ENCODE measurements around the gene CTDSPL. TPM values are rescaled to one million over a fixed set of nuclear protein-coding genes. Genes with fewer than 3 reads are reported as not detected.

CTDSPL gene
- total RNA-seq, 3 donors from 2014 or later (not counting 1 experiment from before 2014, with no cell fraction given) = 0.50 to 3.4 (median 1.8) TPM

DNA sequence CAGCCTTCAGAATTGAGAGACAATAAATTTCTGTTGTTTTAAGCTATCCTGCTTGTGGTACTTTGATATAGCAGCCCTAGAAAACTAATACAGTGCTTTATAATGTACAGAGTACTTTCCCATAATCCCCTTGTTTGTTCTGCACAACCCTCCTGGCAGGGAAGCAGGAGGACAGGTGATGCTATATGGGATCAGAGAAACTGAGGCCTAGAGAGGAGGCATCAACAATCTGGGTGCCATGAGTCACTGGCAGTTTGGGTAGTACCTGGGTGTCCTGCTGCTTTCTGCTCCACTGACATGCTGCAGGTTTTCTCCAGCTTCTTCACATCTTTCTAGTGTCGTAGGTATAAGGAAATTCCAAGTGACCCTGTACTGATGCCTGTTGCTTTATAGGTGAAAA is 55.0 kb downstream of the CTDSPL start:
- DNase-seq = no peak
- TF ChIP-seq, protein P1, sequence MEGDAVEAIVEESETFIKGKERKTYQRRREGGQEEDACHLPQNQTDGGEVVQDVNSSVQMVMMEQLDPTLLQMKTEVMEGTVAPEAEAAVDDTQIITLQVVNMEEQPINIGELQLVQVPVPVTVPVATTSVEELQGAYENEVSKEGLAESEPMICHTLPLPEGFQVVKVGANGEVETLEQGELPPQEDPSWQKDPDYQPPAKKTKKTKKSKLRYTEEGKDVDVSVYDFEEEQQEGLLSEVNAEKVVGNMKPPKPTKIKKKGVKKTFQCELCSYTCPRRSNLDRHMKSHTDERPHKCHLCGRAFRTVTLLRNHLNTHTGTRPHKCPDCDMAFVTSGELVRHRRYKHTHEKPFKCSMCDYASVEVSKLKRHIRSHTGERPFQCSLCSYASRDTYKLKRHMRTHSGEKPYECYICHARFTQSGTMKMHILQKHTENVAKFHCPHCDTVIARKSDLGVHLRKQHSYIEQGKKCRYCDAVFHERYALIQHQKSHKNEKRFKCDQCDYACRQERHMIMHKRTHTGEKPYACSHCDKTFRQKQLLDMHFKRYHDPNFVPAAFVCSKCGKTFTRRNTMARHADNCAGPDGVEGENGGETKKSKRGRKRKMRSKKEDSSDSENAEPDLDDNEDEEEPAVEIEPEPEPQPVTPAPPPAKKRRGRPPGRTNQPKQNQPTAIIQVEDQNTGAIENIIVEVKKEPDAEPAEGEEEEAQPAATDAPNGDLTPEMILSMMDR (IDR thresholded peaks at IDR 0.05) = no peak
- H3K4me3 Mint-ChIP-seq = no peak overlapping the region
- no peak for ATAC-seq
- H3K27ac ChIP-seq (ENCODE audit: low read length) = no peak overlapping the region
- H3K36me3 Mint-ChIP-seq = no peaks in the 10 kb centered on the region
- H3K9me3 Mint-ChIP-seq = no peaks in the 10 kb centered on the region
- intact Hi-C loops (cut with micrococcal nuclease) = no loop called here
- H3K27me3 ChIP-seq (ENCODE audit: control insufficient read depth, insufficient read depth, low read length) = no peaks in the 10 kb centered on the region
- H3K4me1 Mint-ChIP-seq = no peaks in the 10 kb centered on the region
- H3K4me1 ChIP-seq (ENCODE audit: control insufficient read depth, insufficient read depth, low read length) = no peaks in the 10 kb centered on the region
- peaks cover 6 to 30% of the 10 kb centered on the region in 2 donors for H3K27me3 Mint-ChIP-seq (ENCODE audit: low read depth in 2 of 2)
- no peaks in the 10 kb centered on the region for H3K9me3 ChIP-seq (ENCODE audit: control insufficient read depth, insufficient read depth, low read length)
- no peaks in the 10 kb centered on the region for H3K36me3 ChIP-seq (ENCODE audit: control insufficient read depth, insufficient read depth, low read length)
- no peak overlapping the region for H3K4me3 ChIP-seq (ENCODE audit: low read length)
- H3K27ac Mint-ChIP-seq = no peak overlapping the region
- 100% methylated on average over 1 of the region's 1 CpG for WGBS (ENCODE audit: insufficient coverage)

DNA sequence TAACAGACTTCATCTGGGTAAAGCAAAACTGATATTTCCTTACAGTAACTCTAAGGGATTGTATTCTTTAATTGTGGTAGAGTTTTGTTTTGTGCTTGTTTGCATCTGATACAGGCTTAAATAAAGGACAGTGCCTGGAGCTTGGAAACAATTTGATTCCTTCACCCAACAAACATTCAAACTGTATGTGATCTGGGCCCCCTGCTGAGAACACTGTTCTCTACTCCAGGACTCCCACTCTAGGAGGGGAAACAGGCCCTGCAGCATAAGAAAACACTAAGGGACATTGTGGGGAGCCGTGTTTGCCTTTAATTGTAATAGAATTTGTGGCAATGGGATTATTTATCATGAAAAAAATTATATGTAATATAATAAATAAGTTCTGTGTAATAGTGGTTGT is 56.9 kb downstream of the CTDSPL start:
- no peaks in the 10 kb centered on the region for H3K4me1 Mint-ChIP-seq
- no peak overlapping the region for H3K27ac ChIP-seq (ENCODE audit: low read length)
- H3K4me1 ChIP-seq (ENCODE audit: control insufficient read depth, insufficient read depth, low read length) = no peaks in the 10 kb centered on the region
- DNase-seq (no peak), ATAC-seq (no peak)
- no peaks in the 10 kb centered on the region for H3K27me3 ChIP-seq (ENCODE audit: control insufficient read depth, insufficient read depth, low read length)
- H3K27me3 Mint-ChIP-seq (ENCODE audit: low read depth in 2 of 2) = peaks cover 6 to 16% of the 10 kb centered on the region in 2 donors
- no peak overlapping the region for H3K27ac Mint-ChIP-seq
- no peaks in the 10 kb centered on the region for H3K36me3 ChIP-seq (ENCODE audit: control insufficient read depth, insufficient read depth, low read length)
- no peaks in the 10 kb centered on the region for H3K36me3 Mint-ChIP-seq
- TF ChIP-seq, protein P1 (IDR thresholded peaks at IDR 0.05) = no peak
- H3K4me3 Mint-ChIP-seq = no peak overlapping the region
- intact Hi-C loops (cut with micrococcal nuclease) = no loop called here
- no CpG with 5 or more reads among the region's 1 CpG for WGBS (ENCODE audit: insufficient coverage)
- H3K9me3 ChIP-seq (ENCODE audit: control insufficient read depth, insufficient read depth, low read length) = no peaks in the 10 kb centered on the region
- no peaks in the 10 kb centered on the region for H3K9me3 Mint-ChIP-seq
- no peak overlapping the region for H3K4me3 ChIP-seq (ENCODE audit: low read length)

DNA sequence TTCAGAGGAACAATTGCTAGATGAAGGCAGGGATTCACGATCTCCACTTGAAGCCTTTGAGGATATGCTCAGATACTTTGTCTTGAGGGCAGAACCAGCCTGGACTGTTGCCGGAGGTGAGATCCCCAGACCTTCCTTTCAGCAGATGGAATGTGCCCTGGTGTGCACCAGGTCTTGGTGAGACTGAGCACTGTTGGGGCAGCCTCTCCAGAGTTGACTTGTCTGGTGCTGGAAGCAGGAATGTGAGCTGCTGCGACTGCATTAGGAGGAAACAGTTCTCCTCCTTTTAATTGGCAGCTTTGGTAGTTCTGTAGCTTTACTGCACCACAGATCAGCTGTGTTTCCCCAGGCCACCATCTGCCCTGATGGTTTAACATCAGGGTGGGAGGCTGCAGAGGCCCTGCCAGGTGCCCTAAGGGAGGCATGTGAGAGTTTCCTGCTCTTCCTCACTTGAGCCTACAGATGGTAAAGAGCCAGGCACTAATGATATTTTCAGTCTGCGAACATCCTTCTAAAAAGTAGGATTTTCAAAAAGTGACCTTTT is 58.5 kb downstream of the CTDSPL start:
- peaks cover 6 to 7% of the 10 kb centered on the region in 2 donors for H3K27me3 Mint-ChIP-seq (ENCODE audit: low read depth in 2 of 2)
- intact Hi-C loops (cut with micrococcal nuclease) = no loop called here
- DNase-seq (no peak), ATAC-seq (no peak)
- H3K9me3 Mint-ChIP-seq = no peaks in the 10 kb centered on the region
- no peaks in the 10 kb centered on the region for H3K4me1 Mint-ChIP-seq
- Histone ChIP-seq H3K4me3 (ENCODE audit: low read length) (no peak overlapping the region), H3K36me3 (ENCODE audit: control insufficient read depth, insufficient read depth, low read length) (no peaks in the 10 kb centered on the region), H3K27ac (ENCODE audit: low read length) (no peak overlapping the region), H3K27me3 (ENCODE audit: control insufficient read depth, insufficient read depth, low read length) (no peaks in the 10 kb centered on the region), H3K4me1 (ENCODE audit: control insufficient read depth, insufficient read depth, low read length) (no peaks in the 10 kb centered on the region), H3K9me3 (ENCODE audit: control insufficient read depth, insufficient read depth, low read length) (no peaks in the 10 kb centered on the region)
- TF ChIP-seq, protein P1 (IDR thresholded peaks at IDR 0.05) = no peak
- WGBS (ENCODE audit: insufficient coverage) = 76% methylated on average over 4 of the region's 4 CpGs
- no peaks in the 10 kb centered on the region for H3K36me3 Mint-ChIP-seq
- no peak overlapping the region for H3K27ac Mint-ChIP-seq
- no peak overlapping the region for H3K4me3 Mint-ChIP-seq

DNA sequence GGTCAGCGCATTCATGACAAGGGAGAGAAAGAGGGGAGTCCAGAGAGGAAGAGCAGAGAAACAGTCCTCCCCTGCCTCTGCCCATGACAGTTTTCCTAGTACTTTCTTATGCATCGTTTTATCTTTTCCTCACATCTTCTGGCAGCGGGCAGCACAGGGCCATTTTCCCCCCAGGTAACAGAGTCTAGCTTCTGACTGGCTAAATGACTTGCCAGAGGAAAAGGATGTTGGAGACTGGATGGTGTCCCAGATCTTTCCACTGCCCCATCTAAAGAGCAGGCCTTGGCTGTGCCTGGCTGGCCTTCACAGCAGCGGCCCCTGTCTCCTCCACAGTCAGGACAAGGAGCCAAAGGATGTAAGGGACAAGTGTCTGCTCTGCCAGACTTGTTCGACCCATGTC is 59.3 kb downstream of the CTDSPL start:
- Histone ChIP-seq H3K9me3 (ENCODE audit: control insufficient read depth, insufficient read depth, low read length) (no peaks in the 10 kb centered on the region), H3K27ac (ENCODE audit: low read length) (no peak overlapping the region), H3K27me3 (ENCODE audit: control insufficient read depth, insufficient read depth, low read length) (no peaks in the 10 kb centered on the region), H3K36me3 (ENCODE audit: control insufficient read depth, insufficient read depth, low read length) (no peaks in the 10 kb centered on the region), H3K4me3 (ENCODE audit: low read length) (no peak overlapping the region), H3K4me1 (ENCODE audit: control insufficient read depth, insufficient read depth, low read length) (no peaks in the 10 kb centered on the region)
- ATAC-seq = no peak
- no peaks in the 10 kb centered on the region for H3K4me1 Mint-ChIP-seq
- no peak for DNase-seq
- 82% methylated on average over 4 of the region's 5 CpGs for WGBS (ENCODE audit: insufficient coverage)
- no peaks in the 10 kb centered on the region for H3K9me3 Mint-ChIP-seq
- TF ChIP-seq, protein P1 (IDR thresholded peaks at IDR 0.05) = no peak
- intact Hi-C loops (cut with micrococcal nuclease) = no loop called here
- peaks cover 7 to 9% of the 10 kb centered on the region in 2 donors for H3K27me3 Mint-ChIP-seq (ENCODE audit: low read depth in 2 of 2)
- H3K4me3 Mint-ChIP-seq = no peak overlapping the region
- H3K36me3 Mint-ChIP-seq = no peaks in the 10 kb centered on the region
- no peak overlapping the region for H3K27ac Mint-ChIP-seq
